T-helper 1 cell (primary cell): Measurements from ENCODE around the gene DNAH7.
A peak's percentile ranks its signal among the peaks of the same experiment; 100 is the strongest.

Source experiments
- DNase-seq, 5 donors: peaks; one replicate each; pipeline ENCODE4 v3.0.0-alpha.2; 2012 to 2020
- total RNA-seq, 4 donors: gene quantifications; one replicate each; lab custom pipeline; 2026; lab: John Stamatoyannopoulos, UW

DNAH7 gene
- total RNA-seq, result 0.08 to 0.54 (median 0.19) reads per million in 4 donors

DNA sequence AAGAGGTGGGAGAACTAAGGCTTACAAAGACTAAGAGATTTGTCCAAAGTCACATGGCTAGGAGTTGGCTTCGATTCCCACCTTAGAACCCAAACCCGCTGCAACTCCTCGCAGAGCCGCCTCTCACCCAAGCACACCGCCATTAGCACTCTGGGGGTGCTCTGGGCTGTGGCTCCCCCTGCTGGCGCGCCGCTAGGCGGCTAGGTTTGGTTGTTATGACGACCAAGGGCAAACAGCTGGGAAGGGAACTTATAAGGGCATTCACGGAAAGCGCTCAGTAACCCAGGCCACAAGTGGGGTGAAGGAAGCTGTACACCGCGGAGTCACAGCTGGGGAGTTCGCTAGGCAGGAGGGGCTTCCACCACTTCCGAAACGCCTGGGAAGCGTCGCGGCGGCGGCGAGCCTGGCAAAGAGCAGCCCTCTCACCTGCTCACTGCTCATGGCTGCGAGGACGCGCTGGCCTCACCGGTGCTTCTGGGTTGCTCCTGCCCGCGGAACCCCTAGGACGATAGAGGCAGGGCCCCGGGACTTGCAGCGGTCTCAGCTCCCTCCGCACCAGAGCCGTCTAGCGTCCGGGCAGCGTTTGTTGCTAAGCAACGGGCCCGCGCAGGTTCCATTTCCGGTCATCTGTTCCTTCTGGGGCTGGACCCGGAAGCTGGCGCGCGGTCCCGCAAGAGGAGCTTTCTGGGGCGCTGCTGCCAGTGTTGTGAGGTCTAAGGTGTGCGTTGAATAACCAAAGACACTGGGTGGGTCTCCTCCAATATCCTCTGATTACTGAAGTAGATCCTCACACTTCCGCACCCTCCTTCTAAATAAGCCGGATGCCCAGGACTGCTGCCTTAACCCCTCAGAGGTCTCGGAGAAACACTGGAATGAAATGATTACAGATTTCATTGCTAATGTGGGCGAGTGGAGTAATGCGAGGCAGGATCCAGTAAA, at the start of gene DNAH7:
Gene DNAH7, minus strand, starts transcription at position 567 of the 939 bp plus-strand sequence. Its CDS starts 126 bp downstream, at position 441.
- peak; percentile 72 to 89 (median 83) for DNase-seq

DNA sequence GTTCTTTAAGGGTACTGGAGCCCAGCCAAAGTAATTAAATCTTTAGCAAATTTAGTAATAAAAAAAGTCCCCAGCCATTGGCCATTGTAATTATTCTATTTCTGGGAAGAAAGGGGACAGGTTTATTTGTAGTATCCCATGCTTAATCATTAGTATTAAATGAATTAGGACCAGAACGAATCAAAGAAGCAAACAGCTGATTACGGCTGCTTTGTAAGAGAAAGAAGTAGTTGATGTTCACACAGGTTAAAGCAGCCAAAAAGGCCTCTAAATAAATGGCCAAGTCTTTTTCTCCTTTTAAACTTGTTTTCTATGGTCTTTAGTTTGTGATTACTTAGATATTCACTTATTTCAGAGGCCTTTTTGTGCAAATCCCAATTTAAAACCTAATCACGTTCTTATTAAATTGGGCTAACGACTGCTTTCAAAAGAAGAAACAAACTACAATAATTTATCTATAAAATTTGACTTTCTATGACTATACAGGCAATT, 48.6 kb upstream of the DNAH7 start:
- DNase-seq, result no peak

DNA sequence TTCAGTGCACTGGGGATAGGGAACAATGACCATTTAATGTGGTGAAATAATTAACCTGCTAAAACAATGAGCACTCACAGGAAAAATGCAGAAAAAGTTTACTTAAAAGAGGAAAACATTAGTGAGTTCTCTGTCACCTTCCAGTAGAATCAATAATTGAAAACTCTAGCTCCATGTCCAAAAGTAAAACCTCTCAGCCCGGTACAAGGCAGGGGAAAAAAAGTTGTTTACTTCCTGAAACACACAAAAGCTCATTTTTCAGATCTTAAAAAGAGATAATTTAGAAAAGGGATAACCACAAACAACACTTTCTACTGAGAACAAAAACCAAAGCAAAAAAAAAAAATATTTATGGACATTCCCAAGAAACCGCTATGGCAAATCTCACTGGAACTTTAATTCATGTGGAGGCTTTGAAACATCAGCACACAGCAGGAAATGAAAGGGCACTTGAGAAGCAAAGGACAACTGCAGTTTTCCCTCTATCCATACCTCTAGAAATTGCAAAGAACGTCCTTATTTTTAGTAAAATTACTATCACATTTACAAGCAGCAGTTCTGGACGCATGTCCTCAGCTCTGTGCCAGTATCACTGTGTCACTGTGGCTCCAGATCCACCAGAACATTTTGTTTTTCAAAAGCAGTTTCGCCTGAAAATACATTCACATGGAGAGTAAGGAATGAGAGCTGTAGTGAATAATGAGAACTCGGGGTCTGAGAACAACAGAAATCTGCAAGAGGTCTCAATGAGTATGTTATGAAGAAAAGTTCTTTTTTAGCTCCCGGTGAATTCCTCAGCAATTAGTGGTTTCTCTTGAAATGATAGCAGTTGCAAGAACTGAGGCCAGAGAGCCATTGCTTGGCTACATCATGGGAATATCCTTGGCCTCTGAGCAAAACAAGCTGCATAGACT, 44.7 kb upstream of the DNAH7 start:
- DNase-seq, result no peak

DNA sequence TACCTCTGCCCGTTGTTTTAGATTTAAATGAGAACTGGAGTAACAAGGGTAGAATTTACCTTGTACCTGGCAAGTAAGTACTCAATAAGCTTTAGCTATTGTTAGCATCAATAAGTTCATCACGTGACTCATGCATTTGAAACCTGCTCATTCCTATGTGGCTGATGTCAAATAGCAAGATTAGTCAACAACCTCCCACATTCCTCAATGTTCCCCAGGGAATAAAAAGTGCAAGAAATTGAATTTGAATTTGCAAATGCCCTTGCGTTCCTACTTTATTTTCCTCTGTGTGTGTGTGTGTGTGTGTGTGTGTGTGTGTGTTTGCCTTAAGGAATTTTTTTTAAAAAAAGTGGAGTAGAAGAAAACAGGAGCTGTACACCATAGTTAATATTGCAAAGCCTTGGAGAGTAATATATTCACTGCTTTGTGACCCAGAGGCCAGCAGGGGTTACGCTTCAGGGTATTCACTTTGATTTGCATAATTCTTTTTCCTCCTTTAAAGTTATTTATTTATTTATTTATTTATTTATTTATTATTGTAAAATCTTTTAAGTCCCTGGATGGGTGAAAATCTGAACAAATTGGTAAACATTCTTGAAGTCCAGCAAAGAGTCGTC, 43.9 kb upstream of the DNAH7 start:
- no peak for DNase-seq

DNA sequence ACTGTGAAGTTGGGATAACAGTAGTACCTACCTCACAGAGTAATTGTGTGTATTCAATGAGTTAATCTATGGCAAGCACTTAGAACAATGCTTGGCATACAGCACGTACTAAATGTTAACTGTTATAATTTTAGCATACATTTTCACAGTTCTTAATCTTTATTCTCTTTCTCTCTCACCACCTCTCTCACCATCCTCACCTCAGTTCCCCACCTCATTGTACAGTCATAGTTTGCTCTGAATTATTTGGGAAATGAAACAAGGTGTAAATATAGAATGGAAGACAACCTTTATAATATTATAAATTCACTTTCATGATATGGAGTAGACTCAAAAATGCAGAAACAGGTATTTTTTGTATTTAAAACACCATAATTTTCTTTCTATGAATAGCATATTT, 40.0 kb upstream of the DNAH7 start:
- no peak for DNase-seq

DNA sequence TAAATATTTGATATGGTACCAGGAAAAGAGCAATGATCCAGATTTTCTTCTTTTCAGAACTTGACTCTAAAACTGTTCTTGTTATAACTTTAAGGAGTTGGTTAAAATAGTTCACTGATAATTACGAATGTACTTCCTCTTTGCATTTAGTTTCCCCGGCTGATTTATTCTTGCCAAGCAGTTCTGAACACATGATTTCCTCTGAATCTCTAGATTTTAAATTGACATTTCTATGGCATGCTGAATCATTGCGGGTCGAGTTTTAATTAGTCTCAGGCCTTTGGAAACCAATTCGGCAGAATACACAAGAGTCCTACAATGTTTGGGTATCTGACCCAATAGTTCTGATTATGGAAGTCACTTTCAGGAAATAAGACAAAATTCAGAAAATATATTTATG, 37.3 kb upstream of the DNAH7 start:
- no peak for DNase-seq

DNA sequence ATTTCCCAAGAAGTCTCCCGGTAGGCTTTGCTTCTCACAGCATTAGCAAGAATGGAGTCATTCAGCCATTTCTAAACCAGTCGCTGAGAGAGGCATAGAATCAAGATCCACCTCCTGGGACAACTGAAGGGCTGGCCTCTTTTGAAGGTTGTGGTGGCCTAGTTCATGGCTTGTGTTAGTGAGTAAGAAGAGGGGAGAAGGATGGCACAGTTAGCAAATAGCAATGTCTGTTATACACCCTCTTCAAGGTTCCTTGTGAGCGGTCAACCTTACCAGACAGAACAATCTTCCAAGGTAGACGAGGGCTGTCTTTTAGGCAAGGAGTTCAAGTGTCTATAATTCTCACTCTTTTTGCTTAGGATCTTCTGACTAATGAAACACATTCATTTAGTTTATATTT, 35.4 kb upstream of the DNAH7 start:
- no peak for DNase-seq

DNA sequence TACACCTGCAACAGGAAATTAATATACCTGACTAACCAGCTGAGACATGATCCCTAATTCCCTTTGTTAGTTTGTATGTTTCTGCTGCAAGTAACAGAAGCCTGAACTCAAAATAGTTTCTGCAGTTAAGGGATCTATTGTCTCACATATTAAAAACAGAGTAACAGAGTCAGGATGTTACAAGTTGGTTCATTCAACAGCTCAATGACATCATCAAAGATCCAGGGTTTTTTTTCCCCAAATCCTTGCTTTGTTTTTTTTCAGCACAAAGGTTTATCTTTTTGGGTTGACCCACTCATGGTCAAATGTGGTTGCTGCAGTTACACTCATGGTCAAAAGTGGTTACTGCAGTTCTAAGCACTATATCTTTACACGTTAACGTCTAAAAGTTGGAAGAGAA, 35.0 kb upstream of the DNAH7 start:
- no peak for DNase-seq

DNA sequence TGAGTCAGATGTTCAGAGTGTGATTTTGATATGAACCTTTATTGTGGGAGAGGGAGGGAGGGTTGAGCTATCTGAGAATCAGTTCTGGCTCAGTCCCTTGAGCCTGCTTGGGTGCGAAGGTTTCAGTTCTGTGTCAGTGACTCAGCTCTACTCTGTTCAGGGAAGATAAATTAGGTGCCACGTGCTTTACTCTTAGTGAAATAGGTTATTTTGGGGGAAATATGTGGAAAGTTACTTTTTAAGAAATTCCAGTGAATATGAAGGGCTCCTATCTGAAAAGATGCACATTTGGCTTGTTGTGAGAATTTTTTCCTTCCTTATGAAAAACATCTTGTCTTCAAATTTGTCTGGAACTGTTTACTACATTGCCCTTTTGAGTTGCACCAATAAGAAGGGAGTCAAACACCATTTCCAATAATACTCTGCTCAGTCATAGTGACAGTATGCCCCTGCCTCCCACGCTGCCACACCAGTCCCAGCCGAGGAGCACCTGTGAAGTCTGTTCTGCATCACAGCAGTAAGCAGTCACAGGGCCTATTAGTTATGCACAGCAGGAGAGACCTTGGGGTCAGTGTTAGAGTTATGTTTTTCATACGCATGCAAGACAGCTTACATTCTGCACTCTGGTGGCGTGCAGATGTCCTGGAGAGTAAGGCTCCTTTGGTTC, 32.8 kb upstream of the DNAH7 start:
- peak in 1 of 5 donors; percentile 34 for DNase-seq

DNA sequence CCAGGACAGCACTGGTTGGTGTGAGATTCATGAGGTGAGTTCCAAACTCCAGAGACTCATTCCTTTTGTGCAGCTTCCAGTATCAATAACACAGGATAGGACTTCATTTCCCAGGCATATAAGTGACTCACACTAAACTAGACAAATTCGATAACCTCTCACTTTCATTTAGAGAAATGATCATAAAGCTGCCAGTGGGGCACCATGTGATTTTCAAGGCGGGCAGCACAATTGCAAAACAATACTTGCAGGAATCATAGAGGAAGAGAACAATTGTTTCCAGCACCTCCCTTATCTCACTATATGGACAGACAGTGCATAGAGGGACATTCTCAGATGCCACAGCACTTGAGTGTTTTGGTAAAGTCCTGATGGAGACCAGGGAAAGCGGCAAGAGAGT, 31.3 kb upstream of the DNAH7 start:
- DNase-seq, result no peak

DNA sequence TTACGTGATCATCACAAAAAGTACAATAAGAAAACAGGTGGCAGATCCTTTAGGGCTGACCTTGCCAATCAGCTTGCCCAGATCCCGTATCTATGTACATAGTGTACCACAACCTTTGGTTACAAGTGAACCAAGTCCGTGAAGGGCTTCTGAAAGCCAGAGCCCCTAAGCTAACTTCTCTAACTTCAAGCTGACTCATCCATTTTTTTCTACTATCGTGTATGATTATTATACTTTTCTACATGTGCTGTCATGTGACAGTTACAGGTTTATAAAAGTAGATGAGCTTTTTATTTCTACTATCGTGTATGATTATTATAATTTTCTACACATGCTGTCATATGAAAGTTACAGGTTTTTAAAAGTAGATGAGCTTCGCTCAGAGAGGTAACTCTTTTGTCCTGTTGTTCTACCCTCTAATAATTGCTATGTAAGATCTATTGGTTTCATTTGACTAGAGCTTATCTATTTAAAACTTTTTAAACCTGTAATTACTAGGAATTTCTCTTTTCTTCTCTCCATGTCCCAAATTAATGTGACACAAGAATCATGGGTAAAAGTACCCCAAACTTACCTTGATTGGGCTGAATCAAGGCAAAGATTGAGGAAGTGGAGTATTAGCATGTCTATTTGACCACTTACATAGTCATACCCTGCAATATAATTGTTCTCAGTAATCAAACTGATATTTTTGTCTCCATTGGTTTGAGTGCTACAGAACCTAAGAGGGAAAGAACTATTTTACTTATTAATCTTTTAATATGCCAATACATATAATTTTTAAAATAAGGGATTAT, 29.4 kb upstream of the DNAH7 start:
- no peak for DNase-seq

DNA sequence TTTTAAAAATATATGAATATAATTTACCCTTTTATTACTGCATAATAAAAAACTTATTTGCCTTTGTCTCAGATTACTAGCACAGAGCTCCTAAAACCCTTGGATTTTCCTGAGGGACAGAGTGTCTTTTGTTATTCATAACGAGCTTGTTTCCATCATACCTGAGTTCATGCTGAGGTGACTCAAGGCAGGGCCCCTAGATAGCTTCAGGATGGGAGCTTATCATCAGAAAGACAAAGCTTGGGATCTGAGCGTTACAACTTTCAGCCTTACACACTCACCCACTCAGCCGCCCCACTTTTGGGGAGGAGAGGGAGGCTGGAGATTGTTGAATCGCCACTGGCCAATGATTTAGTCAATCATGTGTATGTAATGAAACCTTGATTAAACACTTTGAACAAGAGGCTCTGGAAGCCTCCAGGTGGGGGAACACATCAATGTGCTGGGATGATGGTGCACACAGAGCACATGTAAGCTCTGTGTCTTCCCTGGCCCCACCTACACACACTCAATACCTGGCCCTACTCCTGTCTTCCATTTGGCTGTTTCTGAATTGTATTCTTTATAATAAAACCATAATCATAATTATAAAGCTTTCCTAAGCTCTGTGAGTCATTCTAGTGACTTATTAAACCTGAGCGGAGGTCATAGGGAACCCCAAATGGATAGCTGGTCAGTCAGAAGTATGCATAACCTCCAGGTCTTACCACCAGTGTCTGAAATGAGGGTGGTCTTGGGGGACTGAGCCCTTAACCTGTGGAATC, 28.5 kb upstream of the DNAH7 start:
- no peak for DNase-seq

DNA sequence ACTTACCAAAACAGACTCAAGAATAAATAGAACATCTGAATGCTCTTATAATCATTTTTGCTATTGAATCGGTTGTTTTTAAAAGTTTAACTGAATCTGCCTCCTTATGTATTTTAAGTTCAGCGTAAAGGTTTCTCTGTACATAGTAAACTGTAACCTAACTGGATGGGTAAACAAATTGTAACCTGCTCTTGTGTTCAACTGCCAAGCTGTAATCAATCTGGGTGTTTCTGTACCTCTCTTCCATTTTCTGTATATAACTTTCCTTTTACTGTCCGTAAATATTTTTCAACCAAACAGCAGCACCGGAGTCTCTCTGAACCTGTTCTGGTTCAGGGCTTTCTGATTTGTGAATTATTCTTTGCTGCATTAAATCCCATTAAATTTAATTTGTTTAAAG, 27.6 kb upstream of the DNAH7 start:
- no peak for DNase-seq

DNA sequence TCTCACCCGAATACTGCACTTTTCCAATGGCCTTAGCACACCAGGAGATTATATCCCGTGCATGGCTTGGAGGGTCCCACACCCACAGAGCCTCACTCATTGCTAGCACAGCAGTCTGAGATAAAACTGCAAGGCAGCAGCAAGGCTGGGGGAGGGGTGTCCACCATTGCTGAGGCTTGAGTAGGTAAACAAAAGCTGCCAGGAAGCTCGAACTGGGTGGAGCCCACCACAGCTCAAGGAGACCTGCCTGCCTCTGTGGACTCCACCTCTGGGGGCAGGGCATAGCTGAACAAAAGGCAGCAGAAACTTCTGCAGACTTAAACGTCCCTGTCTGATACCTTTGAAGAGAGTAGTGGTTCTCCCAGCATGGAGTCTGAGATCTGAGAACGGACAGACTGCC, 20.8 kb upstream of the DNAH7 start:
- peak in 2 of 5 donors; percentile 8 to 44 for DNase-seq

DNA sequence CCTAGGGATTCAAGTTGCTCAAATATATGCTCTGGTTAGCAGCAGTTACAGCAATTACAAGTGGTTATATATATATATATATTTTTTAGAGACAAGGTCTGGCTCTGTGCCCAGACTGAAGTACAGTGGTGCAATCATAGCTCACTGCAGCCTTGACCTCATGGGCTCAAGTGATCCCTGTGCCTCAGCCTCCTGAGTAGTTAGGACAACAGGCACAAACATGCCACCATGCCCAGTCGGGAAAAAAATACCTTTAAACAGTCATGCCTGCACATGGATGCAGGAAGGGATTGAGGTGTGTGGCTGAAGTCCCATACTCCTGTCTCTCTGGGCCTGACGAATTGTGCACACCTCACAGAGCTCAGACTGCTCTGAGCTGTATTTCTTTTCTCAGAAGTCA, 19.6 kb upstream of the DNAH7 start:
- no peak for DNase-seq

DNA sequence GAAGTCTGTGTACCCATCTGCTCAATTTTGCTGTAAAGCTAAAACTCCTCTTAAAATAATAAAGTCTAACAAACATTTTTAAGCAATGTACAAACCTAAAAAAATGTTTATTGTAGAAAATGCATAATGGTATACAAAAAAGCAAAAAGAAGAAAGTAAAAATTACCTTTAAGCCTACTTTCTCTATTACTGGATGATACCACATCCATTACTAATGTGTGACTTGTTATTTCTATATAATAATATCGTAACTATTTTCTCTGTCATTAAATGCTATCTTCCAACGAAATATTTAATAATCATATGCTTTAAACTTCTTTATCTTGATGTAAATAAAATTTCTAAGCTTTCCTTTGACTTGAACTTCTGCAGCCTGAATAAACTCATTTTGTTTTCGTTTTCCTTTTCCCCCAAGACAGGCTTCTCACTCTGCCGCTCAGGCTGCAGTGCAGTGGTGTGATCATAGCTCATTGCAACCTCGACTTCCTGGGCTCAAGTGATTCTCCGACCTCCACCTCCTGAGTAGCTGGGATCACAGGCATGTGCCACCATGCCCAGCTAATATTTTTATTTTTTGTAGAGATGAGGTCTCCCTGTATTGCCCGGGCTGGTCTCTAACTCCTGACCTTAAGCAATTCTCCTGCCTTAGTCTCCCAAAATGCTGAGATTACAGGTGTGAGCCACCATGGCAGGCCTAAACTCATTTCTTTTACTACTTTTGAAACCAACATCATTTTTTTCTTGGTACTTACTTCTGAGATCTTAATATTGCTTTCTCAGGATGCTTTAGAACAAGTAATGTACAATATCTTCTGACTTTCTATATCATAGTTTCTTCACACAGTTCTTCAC, 18.1 kb upstream of the DNAH7 start:
- no peak for DNase-seq

DNA sequence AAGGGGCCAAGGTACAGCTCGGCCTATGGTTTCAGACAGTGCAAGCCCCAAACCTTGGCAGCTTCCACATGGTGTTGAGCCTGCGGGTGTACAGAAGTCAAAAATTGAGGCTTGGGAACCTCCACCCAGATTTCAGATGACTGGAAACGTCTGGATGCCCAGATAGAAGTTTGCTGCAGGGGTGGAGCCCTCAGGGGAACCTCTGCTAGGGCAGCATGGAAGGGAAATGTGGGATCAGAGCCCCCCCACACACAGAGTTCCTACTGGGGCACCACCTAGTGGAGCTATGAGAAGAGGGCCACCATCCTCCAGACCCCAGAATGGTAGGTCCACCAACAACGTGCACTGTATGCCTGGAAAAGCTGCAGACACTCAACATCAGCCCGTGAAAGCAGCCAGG, 15.0 kb upstream of the DNAH7 start:
- DNase-seq, result no peak

DNA sequence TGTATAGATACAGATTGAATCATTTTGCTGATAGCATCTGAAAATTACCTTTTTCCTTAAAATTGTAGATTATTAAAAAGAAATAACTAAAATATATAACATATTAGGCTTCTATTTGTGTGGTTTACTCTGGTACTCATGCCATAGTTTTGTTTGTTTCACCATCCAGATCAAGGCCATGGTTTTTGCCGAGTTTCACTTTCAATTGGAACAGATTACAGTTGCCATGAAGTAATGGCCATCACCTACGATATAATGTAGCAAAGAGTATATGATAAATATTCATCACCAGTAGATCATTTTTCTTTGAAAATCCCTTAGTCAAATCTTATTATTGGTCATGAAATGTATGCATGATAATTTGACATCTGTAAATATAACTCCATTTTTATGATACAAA, 11.9 kb upstream of the DNAH7 start:
- DNase-seq, result peak in 1 of 5 donors; percentile 24

DNA sequence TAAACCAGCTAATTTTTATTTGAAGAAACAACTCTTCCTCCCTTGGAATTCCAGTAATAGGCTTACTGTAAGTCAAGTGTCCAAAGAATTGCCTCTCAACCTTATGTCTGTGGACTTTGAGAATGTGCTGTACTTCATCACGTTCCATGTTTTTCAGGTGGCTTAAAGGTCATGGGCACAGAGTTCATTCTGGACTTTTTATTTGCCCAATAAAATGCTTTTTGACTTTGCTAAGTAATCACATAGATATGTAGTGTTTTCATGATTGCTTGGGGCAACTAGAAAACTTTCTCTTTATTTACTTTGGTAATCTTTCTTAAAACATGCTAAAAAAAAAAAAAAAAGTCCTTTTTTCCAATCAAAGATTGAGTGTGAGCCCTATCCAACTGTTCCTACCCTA, 10.4 kb upstream of the DNAH7 start:
- no peak for DNase-seq

DNA sequence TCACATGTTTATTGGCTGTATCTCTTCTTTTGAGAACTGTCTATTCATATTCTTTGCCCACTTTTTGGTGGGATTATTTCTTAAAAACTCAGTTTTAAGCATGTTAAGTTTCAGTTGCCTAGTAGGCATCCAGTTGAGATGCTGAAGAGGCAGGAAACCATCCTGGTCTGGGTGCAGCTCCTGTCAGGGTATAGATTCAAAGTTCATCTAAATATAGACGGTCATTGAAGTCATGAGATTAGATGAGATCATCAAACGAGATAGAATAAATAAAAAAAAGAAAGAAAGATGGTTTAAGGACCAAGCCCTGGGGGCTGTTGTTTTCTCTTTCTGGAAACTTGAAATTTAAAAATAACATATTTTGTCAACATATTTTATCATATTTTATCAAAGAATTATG, 9.2 kb upstream of the DNAH7 start:
- DNase-seq, result no peak
